KBM-7 (cell line): ENCODE results near the gene MAPKAPK2.
"Not testable (repeated sequence)": the region's sequence is repeated elsewhere in the genome, so short reads cannot be mapped to it uniquely, and the experiment has no call there.

ENCODE experiments used
- DNase-seq: peaks from one replicate; pipeline ENCODE4 v3.0.0-alpha.2; 2015
- in situ Hi-C: fragments of 300-500 bp; cut with MboI; formaldehyde crosslinking; loops from 2 replicates; pipeline ENCODE4 v1.14.3; 2020; ENCODE audit warnings: low sequenced_read_pairs, low pct_unique_long_range_greater_than_20kb, mixed read lengths

The MAPKAPK2 gene

DNA sequence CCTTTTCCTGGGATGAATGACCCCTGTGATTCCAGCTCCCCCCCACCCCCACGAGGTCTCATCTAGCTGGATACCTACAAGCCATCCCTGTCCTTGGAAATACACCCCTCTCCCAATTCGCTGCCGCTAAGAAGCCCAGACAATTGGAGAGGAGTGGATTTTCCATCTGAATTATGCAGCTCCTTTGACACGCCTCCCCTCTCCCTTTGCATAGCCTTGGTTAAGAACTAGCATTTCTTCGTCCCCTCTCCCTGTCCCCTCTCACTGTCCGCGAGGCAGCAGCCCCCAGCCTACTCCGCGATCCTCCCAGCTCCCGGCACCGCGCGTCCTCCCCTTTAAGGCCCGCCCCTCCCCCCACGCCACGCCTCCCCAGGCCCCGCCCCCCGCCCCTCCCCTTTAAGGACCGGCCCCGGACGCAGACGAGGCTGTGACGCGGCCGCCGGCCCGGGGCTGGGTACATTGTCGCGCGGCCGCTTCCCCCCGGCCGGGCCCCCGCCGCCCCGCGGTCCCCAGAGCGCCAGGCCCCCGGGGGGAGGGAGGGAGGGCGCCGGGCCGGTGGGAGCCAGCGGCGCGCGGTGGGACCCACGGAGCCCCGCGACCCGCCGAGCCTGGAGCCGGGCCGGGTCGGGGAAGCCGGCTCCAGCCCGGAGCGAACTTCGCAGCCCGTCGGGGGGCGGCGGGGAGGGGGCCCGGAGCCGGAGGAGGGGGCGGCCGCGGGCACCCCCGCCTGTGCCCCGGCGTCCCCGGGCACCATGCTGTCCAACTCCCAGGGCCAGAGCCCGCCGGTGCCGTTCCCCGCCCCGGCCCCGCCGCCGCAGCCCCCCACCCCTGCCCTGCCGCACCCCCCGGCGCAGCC is at the start of gene MAPKAPK2:
TSS of gene MAPKAPK2 (plus strand) at position 428 of the 856 bp plus-strand sequence. CDS start at position 753, 325 bp downstream.
- in situ Hi-C loops: no loop called here
- DNase-seq: peak; percentile 43

DNA sequence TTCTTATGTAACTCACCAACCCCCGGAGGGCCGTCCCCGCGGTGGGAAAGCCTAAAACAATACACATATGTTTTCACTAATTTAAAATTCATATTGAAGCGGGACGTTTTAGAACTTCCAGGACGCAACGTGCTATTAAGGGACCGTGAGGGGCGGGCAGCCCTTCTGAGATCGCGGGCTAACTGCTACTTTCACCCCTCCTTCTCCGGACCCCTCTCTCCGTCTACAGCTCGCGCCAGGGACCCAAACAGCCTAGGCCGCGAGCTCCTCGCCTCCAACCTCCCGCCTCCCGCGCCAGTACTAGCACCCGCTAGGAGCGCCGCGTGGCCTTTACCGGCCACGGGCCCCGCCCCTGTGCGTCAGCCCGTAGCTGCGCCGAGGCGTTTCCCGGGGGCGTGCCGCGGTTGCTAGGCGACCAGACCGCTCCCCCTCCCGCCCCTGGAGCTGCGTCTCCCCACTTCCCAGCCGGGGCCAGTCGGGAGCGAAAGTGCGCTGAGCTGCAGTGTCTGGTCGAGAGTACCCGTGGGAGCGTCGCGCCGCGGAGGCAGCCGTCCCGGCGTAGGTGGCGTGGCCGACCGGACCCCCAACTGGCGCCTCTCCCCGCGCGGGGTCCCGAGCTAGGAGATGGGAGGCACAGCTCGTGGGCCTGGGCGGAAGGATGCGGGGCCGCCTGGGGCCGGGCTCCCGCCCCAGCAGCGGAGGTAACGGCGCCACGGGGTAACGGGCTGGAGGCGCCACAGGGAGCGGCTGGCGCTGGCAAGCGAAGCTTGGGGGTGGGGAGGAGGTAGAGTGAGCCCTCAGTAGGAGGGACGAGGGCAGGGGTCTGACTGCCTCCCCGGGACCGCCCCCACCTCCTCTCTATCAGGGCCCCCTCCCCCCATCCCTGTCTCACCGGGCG is 49.4 kb upstream of the MAPKAPK2 start, which contains the start of gene DYRK3:
TSS of gene DYRK3 (plus strand) at position 457 of the 898 bp plus-strand sequence. CDS start at position 625, 168 bp downstream.
- DNase-seq: peak; percentile 94
- in situ Hi-C loops: no loop called here

DNA sequence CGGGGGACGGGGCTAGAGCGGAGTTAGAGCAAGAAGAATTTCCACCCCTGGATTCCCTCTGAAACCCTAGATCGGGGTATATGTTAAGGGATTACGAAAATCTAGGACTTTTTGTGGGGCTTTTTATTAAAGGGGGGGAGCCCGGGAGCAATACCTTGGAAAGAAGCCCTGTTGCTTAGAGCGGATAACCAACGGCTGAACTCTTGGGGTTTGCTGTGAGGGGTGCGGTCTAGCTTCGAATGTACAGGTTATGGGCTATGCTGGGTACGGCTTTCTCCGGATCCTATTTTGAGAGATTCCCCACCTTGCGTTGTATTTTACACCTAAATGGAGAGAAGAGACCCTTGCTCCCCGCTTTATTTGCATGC is 48.7 kb upstream of the MAPKAPK2 start:
- DNase-seq: peak; percentile 20
- in situ Hi-C loops: no loop called here

DNA sequence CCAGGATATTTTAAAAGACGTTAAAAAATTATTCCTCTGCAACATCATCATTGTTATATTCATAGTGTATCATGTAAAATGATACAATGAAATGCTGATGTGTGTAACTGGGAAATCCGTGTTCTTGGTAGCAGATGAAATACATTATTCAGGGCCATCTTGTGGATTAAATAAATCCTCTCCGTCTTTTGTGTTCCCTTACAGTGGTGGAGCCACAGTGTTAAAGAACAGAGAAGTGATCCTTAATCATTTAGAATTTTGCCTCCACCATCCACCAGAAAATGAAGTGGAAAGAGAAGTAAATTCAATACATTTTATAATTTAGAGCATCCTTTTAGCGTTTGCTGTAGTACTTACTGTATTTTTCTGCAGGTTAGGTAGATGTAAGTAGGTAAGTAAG is 48.0 kb upstream of the MAPKAPK2 start:
- DNase-seq: no peak
- in situ Hi-C loops: no loop called here

DNA sequence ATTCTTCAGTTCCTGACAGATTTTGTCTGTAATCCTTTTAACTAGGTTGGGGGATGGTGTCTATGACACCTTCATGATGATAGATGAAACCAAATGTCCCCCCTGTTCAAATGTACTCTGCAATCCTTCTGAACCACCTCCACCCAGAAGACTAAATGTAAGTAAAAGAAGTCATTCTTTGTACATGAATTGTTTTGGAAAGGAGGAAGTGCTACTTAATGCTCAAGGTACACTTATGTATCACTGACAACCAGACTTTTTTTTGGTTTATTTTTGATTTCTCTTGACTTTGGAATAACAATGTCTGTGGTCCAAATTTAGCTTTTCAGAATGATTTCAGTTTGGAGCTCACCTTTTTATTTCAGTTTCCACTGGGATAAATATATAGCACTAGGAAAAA is 47.1 kb upstream of the MAPKAPK2 start:
- in situ Hi-C loops: no loop called here
- no peak for DNase-seq

DNA sequence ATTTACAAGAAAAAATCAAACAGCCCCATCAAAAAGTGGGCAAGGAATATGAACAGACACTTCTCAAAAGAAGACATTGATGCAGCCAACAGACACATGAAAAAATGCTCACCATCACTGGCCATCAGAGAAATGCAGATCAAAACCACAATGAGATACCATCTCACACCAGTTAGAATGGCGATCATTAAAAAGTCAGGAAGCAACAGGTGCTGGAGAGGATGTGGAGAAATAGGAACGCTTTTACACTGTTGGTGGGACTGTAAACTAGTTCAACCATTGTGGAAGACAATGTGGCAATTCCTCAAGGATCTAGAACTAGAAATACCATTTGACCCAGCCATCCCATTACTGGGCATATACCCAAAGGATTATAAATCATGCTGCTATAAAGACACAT is 42.6 kb upstream of the MAPKAPK2 start:
- in situ Hi-C loops, DNase-seq: not testable (repeated sequence)

DNA sequence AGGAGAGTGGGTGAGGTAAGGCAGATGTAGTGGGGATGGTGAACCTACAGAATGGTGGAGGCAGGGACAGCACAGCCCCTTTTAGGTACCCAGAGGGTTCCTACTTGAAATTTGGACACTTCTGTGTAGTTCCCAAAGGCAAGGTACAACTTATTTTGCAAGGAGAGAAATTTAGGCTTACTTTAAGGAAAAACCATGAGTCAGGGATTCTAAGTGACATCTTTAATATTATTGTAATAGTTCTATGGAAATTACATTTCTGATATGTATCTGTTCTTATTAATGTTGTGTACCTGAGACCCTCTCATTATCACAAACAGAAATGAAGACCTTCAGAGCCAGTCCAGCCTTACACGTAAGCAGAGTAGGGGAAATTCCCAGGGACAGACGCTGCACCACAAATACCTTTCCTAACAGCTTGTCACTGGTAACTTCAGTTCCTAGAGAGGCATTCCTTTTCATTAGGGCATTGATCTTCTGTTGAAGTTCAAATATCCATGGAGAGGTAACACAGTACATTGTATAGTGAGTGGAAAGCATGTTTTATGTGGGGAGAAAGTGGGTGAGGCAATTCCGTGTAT is 41.5 kb upstream of the MAPKAPK2 start:
- no peak for DNase-seq
- in situ Hi-C loops: no loop called here

DNA sequence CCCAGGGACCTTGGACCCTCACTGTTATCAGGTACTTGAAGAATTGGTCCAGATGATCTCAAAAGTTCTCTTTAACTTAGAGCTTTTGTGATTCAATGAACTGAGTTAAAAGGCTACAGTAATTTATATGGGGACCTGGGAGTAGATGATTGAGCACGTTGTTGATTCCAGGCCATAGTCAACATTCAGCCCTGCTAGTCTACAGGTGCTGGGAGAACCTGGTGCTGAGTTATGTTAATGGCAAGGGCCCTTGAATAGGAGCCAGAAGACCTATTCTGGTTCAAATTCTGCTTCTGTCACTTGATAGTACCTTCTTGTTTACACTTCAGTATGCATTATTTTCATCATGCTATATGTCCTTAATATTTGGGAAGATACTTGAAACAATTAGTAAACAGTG is 38.2 kb upstream of the MAPKAPK2 start:
- in situ Hi-C loops: no loop called here

DNA sequence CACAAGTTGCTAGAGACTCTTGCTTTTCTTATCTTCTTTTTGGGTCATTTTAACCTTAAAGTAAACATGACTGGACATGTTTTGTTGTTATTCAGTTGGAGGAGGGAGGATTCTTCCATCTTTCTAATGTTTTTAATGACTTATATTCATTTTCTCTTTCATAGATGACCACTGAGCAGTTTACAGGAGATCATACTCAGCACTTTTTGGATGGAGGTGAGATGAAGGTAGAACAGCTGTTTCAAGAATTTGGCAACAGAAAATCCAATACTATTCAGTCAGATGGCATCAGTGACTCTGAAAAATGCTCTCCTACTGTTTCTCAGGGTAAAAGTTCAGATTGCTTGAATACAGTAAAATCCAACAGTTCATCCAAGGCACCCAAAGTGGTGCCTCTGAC is 37.5 kb upstream of the MAPKAPK2 start:
- DNase-seq: no peak
- in situ Hi-C loops: no loop called here

More for the DNA sequence above, 38.2 kb upstream of the MAPKAPK2 start:
- DNase-seq: no peak

DNA sequence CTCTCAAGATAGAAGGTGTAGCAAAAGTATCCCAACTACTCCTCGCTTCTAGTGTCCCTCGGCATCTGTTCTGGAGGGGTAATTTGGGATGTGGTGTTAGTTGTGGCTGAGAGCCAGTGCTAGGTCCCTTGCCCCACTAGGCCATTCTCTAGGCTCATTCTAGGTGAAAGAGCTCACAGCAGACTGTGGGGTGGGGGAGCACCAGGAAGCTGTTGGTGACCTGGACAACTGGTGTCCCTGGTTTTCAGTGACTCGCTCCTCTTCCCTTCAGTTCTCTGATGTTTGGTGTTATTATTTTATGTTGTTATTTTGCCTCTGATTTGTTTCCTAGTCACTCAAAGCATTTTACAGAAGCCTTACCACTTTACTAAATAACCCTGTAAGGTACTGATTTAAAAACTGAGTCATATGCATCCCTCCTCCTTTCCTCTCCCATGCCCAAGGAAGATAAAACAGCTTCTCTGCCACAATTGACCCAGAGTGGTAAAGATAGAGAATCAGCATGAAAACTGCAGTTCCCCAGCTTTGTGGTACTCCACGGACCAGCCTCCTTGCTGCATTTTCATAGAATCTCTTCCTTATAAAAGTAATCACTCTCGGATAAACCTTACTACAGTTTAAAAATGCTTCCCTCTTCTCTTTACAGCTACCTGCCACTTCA is 35.3 kb upstream of the MAPKAPK2 start:
- DNase-seq: no peak
- in situ Hi-C loops: no loop called here

DNA sequence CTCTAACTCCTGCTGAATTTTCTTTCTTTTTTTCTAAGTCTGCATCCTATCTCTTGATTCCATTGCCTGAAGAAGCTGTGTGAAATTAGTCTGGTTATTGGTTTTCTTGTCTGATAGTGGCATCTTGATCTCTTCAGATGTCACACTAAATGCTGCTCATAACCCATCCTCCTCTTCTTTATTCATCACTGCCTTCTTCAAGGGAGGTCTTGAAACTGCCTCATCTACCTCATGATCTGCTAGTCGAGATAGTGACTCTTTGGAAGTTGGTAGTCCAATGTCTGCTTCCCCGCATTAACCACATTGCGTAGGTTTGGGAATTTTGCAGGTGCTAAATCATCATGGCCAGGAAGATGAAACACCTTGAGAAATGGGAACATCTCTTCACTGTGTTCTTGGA is 33.7 kb upstream of the MAPKAPK2 start:
- in situ Hi-C loops: no loop called here
- DNase-seq: no peak

DNA sequence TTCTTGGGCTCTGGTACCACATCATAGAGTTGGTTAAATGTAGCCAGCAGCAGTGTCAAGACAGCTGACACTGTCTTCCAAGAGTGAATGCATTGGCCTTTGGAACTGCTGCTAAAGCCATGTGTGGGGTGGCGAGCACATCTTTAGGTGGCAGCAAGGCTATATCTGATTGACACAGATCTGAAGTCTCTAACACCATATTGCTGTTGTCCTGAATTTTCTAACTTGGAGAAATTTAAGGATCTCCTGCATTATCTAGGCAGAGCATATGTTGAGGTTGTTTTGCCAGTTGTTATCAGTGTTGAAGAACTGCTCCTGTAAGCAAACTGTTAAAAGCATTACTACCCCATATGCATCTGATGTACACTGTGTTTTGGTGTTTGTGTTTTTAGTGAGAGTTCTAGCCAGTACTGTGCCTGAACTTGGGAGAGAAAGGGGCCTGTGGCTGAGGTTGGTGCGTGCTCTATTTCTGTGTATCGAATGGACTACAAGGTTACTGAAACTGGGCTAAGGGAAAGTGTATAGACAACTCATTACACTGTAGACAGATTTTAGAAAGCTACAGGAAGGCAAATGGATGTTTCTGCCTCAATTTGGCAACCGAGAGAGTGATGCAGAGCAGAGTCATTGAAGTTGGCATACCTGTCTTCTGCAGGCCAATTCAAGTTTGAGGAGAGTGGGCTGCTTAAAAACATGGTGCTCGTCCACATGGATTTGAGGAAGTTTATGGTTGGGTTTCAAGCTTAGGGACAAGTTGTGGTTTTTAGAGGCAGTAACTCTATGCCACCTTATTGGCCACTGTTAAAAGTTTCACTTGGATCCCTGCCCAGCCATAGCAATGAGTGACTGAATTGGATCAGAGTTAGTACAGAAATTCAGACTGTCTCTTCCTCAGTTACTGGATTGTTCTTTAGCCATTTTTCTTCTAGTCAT is 32.5 kb upstream of the MAPKAPK2 start:
- DNase-seq: peak; percentile 75
- in situ Hi-C loops: no loop called here

DNA sequence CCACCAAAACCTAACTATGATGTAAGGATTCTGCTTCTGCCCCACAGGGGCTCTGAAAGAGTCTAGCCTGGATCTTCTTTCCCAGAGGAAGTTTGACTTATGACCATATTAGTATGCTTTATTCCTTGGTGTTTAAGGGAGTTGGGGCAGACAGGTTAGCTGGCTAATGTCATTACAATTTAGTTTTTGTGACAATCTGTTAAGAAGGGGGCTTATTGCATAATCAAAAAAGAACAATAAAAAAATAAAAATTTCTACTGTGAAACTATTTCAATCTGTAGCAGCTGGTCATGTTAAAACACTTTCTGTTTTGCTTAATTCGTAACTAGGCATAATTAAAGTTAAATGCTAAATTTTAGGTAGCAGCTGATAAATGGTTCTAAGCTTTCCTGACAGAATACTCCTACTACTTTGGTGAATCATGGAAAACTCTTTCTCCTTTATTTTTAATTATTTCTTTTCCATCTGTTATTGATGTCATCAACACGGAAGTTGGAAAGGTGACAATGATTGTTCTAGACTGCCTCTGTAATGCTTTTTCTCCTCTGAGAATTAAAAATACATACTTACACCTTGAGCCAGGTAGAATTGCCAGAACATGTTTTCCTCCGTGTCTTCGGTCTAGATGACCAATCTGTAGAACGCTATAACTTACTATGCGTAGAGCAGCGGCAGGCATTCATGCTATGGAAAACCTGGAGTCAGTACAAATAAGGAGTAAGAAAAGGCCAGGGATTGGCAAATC is 30.8 kb upstream of the MAPKAPK2 start:
- in situ Hi-C loops: no loop called here

DNA sequence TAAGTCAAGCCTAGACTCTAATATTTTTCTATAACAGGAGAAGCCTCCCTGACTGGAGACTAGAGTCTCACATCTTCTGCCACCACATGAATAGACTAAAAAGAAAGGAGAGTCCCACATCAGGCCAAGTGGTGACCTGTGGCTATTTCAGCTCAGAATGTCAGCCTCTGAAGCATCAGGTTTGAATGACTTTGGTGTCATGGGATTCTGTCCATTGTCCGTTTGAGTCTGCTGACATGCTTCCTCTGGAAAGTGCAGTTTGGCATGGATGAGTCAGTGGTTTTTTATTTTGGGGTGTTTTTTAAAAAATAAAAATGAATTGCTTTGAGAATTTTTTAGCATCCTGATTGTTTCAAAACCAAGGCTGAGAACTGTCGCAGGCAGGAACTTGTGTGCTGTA is 29.9 kb upstream of the MAPKAPK2 start:
- in situ Hi-C loops: no loop called here
- DNase-seq: no peak

More for the DNA sequence above, 30.8 kb upstream of the MAPKAPK2 start:
- no peak for DNase-seq

DNA sequence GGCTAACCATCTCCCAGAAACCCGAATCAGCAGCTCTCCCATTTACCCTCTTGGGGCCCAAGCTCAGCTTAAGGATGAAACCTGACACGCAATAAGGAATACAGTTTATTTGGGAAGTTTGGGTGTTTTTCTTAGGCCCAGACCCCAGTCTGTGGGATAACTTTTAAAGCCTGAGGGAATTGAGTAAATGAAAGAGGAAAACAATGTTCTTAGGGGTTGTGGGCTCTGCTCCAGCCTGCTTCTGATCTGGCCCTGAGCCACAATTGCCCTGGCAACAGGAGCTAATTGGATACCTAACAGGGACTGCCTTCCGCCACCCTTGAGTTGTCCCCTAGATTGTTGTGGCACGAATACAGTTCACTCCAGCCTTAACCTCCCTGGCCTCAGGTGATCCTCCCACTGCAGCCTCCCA is 29.2 kb upstream of the MAPKAPK2 start:
- no peak for DNase-seq
- in situ Hi-C loops: no loop called here

DNA sequence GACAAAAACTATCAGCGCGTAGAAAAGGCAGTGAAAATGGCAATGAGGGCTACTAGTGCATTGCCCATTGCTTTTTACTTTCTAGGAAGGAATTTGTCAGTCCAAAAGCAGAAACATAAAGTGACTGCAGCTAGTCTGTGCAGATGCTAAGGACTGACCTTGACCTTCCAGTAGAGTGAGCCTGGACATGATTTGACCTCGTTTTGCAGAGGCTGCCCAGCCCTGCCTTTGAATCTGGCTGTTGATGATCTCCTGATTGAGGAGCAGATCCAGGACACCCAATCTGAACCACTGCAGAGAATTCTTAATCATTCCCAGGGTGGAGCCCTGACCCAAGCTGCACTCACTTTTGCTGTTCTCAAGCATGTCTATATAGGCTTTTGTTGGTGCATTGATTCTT is 27.8 kb upstream of the MAPKAPK2 start:
- no peak for DNase-seq
- in situ Hi-C loops: no loop called here

DNA sequence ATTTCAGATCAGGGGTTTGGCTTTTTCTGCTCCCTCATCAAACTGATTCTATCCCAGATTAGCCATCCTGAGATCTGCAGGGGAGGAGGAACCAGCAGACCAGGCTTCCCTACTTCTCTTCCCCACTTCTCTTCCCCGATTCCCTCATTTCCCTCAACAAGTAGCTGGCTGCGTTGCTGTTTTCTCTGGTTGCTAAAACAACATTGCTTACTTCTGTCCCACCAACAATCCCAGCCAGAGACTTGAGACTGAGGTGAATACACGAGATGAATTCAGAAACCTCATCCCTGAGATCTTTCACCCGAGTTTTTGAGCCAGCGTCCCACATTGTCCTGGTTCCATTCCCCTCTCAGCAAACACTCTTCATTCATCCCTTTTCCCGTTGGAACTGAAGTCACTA is 27.0 kb upstream of the MAPKAPK2 start:
- DNase-seq: no peak
- in situ Hi-C loops: no loop called here
